Testis (tissue), 3 donors: ENCODE data around the gene BCL11A. TPM values are rescaled to one million over a fixed set of nuclear protein-coding genes. Genes with fewer than 3 reads are reported as not detected.

Source experiments
- DNase-seq: peaks from one replicate; pipeline ENCODE4 v3.0.0-alpha.2; 2019
- H3K27ac ChIP-seq, 2 donors: fragments of 200-600 bp; sonication (generic); one replicate each; pipeline ENCODE4 v1.5.1; 2019
- H3K27me3 ChIP-seq: fragments of 200-600 bp; sonication (generic); one replicate; pipeline ENCODE4 v1.5.1; 2019
- H3K36me3 ChIP-seq: fragments of 200-600 bp; sonication (generic); one replicate; pipeline ENCODE4 v1.5.1; 2017; ENCODE audit warnings: low read depth; ENCODE audit errors: missing control alignments
- H3K4me1 ChIP-seq: fragments of 200-600 bp; sonication (generic); one replicate; pipeline ENCODE4 v1.5.1; 2019
- H3K4me3 ChIP-seq, 2 donors: fragments of 200-600 bp; sonication (generic); one replicate each; pipeline ENCODE4 v1.5.1; 2017 to 2019
- H3K9me3 ChIP-seq: fragments of 200-600 bp; sonication (generic); one replicate; pipeline ENCODE4 v1.5.1; 2017
- POLR2A ChIP-seq: fragments of 450-650 bp; IDR thresholded peaks from one replicate; pipeline ENCODE4 v1.6.1; 2017; ENCODE audit warnings: antibody characterized with exemption, mild to moderate bottlenecking, moderate library complexity
- WGBS, 2 donors: methylation state at CpG; one replicate each; pipeline ENCODE4 v1.1.5; 2018; 5-methylcytosine and 5-hydroxymethylcytosine counted together
- intact Hi-C: fragments of 100-400 bp; cut with DNase I; formaldehyde crosslinking; loops from one replicate; pipeline ENCODE4 v1.15.1; 2023; ENCODE audit warnings: low total_unique reads
- polyA plus RNA-seq: library from polyadenylated mRNA; stranded (reverse); fragments of 350-450 nt; fragmentation: Illumina TruSeq; extraction: RNeasy Lipid Tissue Mini Kit (QIAGEN cat#74804); gene quantifications from one replicate; pipeline ENCODE4 v1.2.3, GENCODE V29; 2014; ENCODE audit warnings: low read depth, low replicate concordance; ENCODE audit not compliant: insufficient read depth
- total RNA-seq, 2 donors: library from RNA; depleted of rRNA; stranded (reverse); fragments of >200 nt; gene quantifications; one replicate each; pipeline ENCODE4 v1.2.3, GENCODE V29; 2016
- TF ChIP-seq, protein P1 (sequence below), 3 experiments: fragments of 450-650 bp in 2 of 3; fragments of 200-600 bp in 1 of 3; sonication (generic) in 1 of 3; IDR thresholded peaks; one replicate each; pipeline ENCODE4 v1.5.1; 2016 to 2019; ENCODE audit warnings: antibody characterized with exemption in 3 of 3, mild to moderate bottlenecking in 2 of 3, moderate library complexity in 1 of 3

The BCL11A gene
- total and polyA plus RNA-seq, 3 donors from 2014 or later: 4.1 to 11.6 (median 5.1) TPM

DNA sequence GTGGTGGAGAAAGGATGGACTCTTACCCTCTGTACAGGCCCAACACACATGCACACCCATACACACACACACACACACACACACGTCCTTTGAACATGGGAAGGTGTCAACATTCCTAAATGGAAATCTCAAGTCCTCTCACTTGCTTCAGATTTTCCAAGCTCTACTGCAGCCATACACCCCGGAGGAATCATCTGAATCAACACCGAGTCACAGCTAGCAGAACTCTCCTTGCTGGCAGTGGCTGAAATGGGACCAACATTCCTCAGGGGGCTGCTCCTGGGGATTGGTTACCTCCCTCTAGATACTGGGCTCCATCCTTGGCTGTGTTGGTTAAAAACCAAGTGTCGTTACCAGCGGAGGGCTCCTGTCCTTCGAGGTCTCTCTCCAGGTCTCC, 112.7 kb downstream of the BCL11A start:
- DNase-seq: no peak
- no peaks in the 10 kb centered on the region for H3K36me3 ChIP-seq
- intact Hi-C loops: no loop called here
- no peaks in the 10 kb centered on the region for H3K9me3 ChIP-seq
- WGBS, 2 donors: 80 to 98% methylated on average over 5 to 6 of the region's 6 CpGs
- no peak for TF ChIP-seq POLR2A
- TF ChIP-seq, protein P1, sequence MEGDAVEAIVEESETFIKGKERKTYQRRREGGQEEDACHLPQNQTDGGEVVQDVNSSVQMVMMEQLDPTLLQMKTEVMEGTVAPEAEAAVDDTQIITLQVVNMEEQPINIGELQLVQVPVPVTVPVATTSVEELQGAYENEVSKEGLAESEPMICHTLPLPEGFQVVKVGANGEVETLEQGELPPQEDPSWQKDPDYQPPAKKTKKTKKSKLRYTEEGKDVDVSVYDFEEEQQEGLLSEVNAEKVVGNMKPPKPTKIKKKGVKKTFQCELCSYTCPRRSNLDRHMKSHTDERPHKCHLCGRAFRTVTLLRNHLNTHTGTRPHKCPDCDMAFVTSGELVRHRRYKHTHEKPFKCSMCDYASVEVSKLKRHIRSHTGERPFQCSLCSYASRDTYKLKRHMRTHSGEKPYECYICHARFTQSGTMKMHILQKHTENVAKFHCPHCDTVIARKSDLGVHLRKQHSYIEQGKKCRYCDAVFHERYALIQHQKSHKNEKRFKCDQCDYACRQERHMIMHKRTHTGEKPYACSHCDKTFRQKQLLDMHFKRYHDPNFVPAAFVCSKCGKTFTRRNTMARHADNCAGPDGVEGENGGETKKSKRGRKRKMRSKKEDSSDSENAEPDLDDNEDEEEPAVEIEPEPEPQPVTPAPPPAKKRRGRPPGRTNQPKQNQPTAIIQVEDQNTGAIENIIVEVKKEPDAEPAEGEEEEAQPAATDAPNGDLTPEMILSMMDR (IDR thresholded peaks at IDR 0.05): no peak
- H3K4me1 ChIP-seq: no peaks in the 10 kb centered on the region
- no peak overlapping the region for H3K27ac ChIP-seq
- no peaks in the 10 kb centered on the region for H3K27me3 ChIP-seq
- no peak overlapping the region for H3K4me3 ChIP-seq

DNA sequence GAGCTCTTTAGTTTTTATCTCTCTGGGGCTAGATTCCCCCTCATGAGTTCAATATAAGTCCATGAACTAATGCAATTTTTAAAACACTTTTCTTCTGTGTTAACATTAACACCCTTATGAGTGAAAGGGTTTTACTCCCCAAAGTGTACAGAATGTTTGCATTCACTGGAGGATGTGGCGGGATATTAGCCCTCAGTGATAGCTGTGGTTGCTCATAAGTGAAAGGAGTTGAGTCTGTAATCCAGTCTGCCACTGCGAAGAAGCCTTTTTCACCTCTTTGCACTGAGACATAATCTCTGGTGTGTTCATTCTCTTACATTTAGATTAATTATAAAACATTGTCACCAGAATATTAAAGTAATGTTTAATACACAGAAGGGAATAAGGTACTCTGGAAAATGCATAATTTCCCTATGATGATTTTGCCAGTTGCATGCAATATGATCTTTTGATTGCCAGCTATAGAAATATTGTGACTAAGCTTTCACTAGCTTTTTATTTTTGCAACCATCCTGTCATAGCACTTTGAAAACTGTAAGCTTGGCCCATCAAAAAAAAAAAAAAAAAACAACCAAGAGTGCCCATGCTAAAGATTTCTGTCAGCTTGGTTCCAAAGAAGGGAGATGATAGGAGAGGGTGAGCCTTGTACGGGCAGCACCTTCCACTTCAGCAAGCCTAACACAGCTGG, 113.2 kb downstream of the BCL11A start:
- intact Hi-C loops: no loop called here
- H3K4me3 ChIP-seq: no peak overlapping the region
- DNase-seq: no peak
- no peak overlapping the region for H3K27ac ChIP-seq
- no peaks in the 10 kb centered on the region for H3K4me1 ChIP-seq
- no peak for TF ChIP-seq POLR2A
- TF ChIP-seq, protein P1 (IDR thresholded peaks at IDR 0.05): no peak
- no peaks in the 10 kb centered on the region for H3K9me3 ChIP-seq
- no peaks in the 10 kb centered on the region for H3K36me3 ChIP-seq
- WGBS, 2 donors: 97 to 98% methylated on average over 3 of the region's 3 CpGs
- H3K27me3 ChIP-seq: no peaks in the 10 kb centered on the region

- H3K27me3 ChIP-seq: no peaks in the 10 kb centered on the region
- H3K36me3 ChIP-seq: no peaks in the 10 kb centered on the region
- H3K4me3 ChIP-seq: no peak overlapping the region
- peak; percentile 25 for DNase-seq
- H3K27ac ChIP-seq: no peak overlapping the region
- H3K9me3 ChIP-seq: no peaks in the 10 kb centered on the region
- TF ChIP-seq, protein P1 (IDR thresholded peaks at IDR 0.05): peak; percentile 33 to 48 (median 43)
- TF ChIP-seq POLR2A: no peak
- intact Hi-C loops: no loop called here
- no peaks in the 10 kb centered on the region for H3K4me1 ChIP-seq
- 59 to 64% methylated on average over 18 to 20 of the region's 20 CpGs for WGBS, 2 donors
These were observed 114.1 kb downstream of the BCL11A start for GRCh38 chr2:60439219-60439974.

DNA sequence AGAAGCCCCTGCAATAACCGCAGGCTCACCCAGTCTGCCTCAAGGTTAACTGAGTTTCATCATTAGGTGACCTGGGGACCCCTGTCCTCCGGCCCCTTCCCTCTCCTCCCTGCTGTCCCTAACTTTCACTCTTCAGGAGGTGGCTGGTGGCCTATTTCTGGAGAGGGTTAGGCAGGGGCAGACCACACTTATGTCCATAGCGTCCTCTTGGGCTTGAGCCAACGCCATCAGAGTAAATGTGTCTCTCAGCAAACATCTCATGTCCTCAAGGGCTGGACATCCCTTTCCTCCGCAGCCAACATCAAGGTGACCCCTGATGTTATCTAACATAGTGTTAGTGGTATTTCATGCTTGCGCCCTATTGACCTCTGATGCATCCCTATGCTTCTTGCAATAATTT, 114.8 kb downstream of the BCL11A start:
- no peak overlapping the region for H3K27ac ChIP-seq
- 85 to 94% methylated on average over 6 of the region's 6 CpGs for WGBS, 2 donors
- no peaks in the 10 kb centered on the region for H3K27me3 ChIP-seq
- DNase-seq: no peak
- no peaks in the 10 kb centered on the region for H3K36me3 ChIP-seq
- no peaks in the 10 kb centered on the region for H3K4me1 ChIP-seq
- TF ChIP-seq, protein P1 (IDR thresholded peaks at IDR 0.05): no peak
- TF ChIP-seq POLR2A: no peak
- no peak overlapping the region for H3K4me3 ChIP-seq
- H3K9me3 ChIP-seq: no peaks in the 10 kb centered on the region
- intact Hi-C loops: no loop called here
